Uterus (tissue), 4 donors: Measurements from ENCODE around the gene HDAC2. TPM values are rescaled to one million over a fixed set of nuclear protein-coding genes. Genes with fewer than 3 reads are reported as not detected.

Experiments used
- DNase-seq, 2 donors: peaks; one replicate each; pipeline ENCODE4 v3.0.0-alpha.2; 2019 to 2020
- H3K27ac ChIP-seq, 2 donors: fragments of 200-600 bp; sonication (generic); 1 replicate in 1 of 2; 2 replicates in 1 of 2; pipeline ENCODE4 v1.5.1; 2016 to 2018
- H3K27me3 ChIP-seq, 2 donors: fragments of 200-600 bp; sonication (generic); one replicate each; pipeline ENCODE4 v1.5.1; 2018 to 2019; ENCODE audit warnings: control low read depth in 1 of 2
- H3K36me3 ChIP-seq, 2 donors: fragments of 200-600 bp; sonication (generic); one replicate each; pipeline ENCODE4 v1.5.1; 2019; ENCODE audit warnings: control low read depth in 1 of 2
- H3K4me1 ChIP-seq, 2 donors: fragments of 200-600 bp; sonication (generic); one replicate each; pipeline ENCODE4 v1.5.1; 2018 to 2019; ENCODE audit warnings: control low read depth in 1 of 2
- H3K4me3 ChIP-seq, 2 donors: fragments of 200-600 bp; sonication (generic); 1 replicate in 1 of 2; 2 replicates in 1 of 2; pipeline ENCODE4 v1.5.1; 2018 to 2019; ENCODE audit warnings: mild to moderate bottlenecking in 1 of 2
- H3K9me3 ChIP-seq, 2 donors: fragments of 200-600 bp; sonication (generic); one replicate each; pipeline ENCODE4 v1.5.1; 2019; ENCODE audit warnings: control low read depth in 1 of 2
- POLR2A ChIP-seq, 2 donors: fragments of 450-650 bp; IDR thresholded peaks; one replicate each; pipeline ENCODE4 v1.6.1; 2016; ENCODE audit warnings: antibody characterized with exemption in 2 of 2, mild to moderate bottlenecking in 1 of 2, moderate library complexity in 1 of 2
- intact Hi-C: fragments of 100-400 bp; cut with DNase I; formaldehyde crosslinking; loops from one replicate; pipeline ENCODE4 v1.15.1; 2023; ENCODE audit warnings: low total_unique reads
- total RNA-seq, 4 donors: library from RNA; depleted of rRNA in 3 of 4; stranded (reverse); fragments of >200 nt in 3 of 4; gene quantifications; one replicate each; pipeline versions ENCODE4 v1.1.0 to v1.2.4, GENCODE V29; 2014 to 2023
- TF ChIP-seq, protein P1 (sequence below), 4 experiments: fragments of 200-600 bp in 2 of 4; fragments of 450-650 bp in 2 of 4; sonication (generic) in 2 of 4; IDR thresholded peaks; one replicate each; pipeline ENCODE4 v1.5.1; 2016 to 2019; ENCODE audit warnings: antibody characterized with exemption in 4 of 4, mild to moderate bottlenecking in 2 of 4, moderate library complexity in 1 of 4
- donor health status: DM: yes; HTN: yes; CAD: no.

The HDAC2 gene
- total RNA-seq, 4 donors from 2014 or later = 33.8 to 190 (median 113) TPM

DNA sequence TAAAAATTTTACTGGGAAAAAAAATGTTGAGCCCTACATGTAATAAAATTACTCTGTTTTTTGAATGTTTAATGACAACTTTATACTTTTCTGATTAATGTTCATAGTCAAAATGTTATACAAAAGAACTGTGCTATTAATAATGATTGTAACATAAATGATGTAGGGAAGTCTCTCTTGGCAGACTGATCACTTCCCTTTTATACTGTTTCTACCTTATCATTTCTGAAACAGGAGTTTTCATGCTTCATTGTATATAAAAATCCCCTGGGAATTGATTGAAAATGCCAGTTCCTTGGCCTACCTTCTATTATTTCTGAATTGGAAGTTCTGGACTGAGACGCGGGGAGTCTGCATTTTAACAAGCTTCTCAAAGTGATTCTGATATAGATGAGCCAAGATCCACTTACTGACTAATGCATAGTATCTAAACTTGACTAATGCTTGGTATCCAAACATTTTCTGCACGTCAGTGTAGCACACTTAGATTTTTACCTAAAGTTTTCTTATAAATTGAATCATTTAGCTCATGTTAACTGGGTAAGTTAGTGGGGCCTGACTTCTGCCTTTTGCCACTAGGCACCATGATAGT is 7.2 kb upstream of the HDAC2 start:
- H3K9me3 ChIP-seq = no peaks in the 10 kb centered on the region
- intact Hi-C loops = no loop called here
- no peak for TF ChIP-seq POLR2A (IDR thresholded peaks at IDR 0.05)
- TF ChIP-seq, protein P1, sequence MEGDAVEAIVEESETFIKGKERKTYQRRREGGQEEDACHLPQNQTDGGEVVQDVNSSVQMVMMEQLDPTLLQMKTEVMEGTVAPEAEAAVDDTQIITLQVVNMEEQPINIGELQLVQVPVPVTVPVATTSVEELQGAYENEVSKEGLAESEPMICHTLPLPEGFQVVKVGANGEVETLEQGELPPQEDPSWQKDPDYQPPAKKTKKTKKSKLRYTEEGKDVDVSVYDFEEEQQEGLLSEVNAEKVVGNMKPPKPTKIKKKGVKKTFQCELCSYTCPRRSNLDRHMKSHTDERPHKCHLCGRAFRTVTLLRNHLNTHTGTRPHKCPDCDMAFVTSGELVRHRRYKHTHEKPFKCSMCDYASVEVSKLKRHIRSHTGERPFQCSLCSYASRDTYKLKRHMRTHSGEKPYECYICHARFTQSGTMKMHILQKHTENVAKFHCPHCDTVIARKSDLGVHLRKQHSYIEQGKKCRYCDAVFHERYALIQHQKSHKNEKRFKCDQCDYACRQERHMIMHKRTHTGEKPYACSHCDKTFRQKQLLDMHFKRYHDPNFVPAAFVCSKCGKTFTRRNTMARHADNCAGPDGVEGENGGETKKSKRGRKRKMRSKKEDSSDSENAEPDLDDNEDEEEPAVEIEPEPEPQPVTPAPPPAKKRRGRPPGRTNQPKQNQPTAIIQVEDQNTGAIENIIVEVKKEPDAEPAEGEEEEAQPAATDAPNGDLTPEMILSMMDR (IDR thresholded peaks at IDR 0.05) = no peak

DNA sequence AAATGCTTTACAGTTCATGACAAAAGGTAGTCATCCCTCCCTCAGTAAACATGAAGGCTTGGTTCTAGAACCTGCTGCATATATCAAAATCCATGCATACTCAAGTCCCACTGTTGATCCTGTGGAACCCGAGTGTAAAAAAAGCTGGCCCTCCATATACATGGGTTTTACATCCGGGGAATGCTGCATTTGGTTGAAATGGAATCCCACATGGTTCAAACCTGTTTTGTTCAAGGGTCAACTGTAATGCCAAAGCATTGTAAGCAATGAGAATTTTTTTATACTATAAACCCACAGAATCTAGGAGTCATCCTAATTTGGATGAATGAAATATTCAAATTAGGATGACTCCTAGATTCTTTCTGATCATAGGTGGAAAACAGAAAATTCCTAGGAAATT is 5.9 kb upstream of the HDAC2 start:
- intact Hi-C loops = no loop called here
- no peak overlapping the region for H3K27ac ChIP-seq
- TF ChIP-seq POLR2A (IDR thresholded peaks at IDR 0.05) = no peak
- TF ChIP-seq, protein P1 (IDR thresholded peaks at IDR 0.05) = no peak

More for the DNA sequence above, 7.2 kb upstream of the HDAC2 start:
- no peak overlapping the region for H3K4me3 ChIP-seq
- no peak for DNase-seq
- H3K27ac ChIP-seq = no peak overlapping the region
- no peaks in the 10 kb centered on the region for H3K36me3 ChIP-seq
- H3K27me3 ChIP-seq = no peaks in the 10 kb centered on the region
- no peaks in the 10 kb centered on the region for H3K4me1 ChIP-seq

DNA sequence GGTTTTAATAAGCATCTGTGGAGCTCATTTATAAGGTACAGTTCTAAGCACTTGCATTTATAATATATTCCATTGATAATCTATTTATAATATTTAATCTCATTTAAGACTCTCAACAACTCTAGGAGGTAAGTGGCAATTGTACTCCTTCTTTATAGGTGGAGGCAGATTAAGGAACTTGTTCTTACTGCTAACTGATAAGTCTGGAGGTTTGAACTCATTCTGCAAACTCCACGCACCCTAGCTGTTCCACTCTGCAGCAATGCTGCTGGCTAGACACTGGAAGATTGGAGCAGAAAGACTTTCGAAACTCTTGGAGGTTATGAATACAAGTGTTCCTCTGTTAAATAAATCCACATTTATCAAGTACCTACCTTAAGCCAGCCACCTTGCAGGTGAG is 793 bp upstream of the HDAC2 start:
- H3K27ac ChIP-seq = peak overlapping the region; percentile 93 to 95
- TF ChIP-seq, protein P1 (IDR thresholded peaks at IDR 0.05) = no peak
- no peaks in the 10 kb centered on the region for H3K9me3 ChIP-seq
- DNase-seq = no peak
- H3K4me3 ChIP-seq = peak overlapping the region; percentile 77 to 87
- peaks cover 0 to 4% of the 10 kb centered on the region in 2 donors for H3K4me1 ChIP-seq
- H3K36me3 ChIP-seq = no peaks in the 10 kb centered on the region
- H3K27me3 ChIP-seq = no peaks in the 10 kb centered on the region
- intact Hi-C loops = no loop called here

More for the DNA sequence above, 5.9 kb upstream of the HDAC2 start:
- H3K9me3 ChIP-seq = no peaks in the 10 kb centered on the region
- H3K27me3 ChIP-seq = no peaks in the 10 kb centered on the region
- no peak overlapping the region for H3K4me3 ChIP-seq
- no peak for DNase-seq
- H3K4me1 ChIP-seq = no peaks in the 10 kb centered on the region
- no peaks in the 10 kb centered on the region for H3K36me3 ChIP-seq

DNA sequence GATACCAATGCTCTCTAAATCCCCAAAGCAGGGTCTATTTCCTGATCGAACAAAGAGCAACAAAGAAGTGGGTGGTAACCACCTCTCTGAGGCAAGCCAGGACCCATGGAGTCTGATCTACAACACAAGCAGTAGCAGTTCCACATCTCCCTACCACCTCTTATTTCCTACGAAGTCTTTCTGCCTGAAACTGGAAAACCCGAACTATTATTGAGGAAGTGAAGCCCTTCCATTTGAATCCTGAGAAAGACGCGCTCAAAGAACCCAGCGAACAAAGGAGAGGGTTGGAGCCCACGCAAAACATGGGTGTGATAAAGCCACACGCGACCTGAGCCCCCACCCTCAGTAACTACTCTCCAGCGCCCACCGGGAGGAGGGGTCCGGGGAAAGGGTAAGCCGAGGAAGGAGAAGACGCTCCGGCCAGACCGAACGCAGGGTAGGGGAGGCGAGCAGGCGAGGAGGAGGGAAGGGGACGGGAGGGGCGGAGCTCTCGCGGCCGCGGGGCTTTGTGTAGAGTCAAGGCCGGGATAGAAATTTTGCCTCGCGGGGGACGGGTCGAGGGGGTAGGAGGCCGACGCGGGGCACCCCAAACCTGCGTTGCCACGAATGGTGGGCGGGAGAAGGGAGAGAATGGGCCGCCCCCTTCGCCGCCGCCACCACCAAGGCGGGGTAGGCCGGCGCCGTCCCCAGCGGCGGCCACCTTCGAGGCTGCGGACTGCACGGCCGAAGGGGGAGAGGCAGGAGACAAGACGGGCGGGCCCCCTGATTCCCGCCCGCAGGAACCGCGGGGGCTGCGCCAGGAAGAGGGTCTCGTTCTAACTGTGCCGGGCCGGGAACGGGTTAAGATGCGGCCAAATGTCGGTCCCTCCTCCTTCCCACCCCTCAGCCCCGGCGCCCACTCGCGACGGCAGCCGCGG is 802 bp downstream of the HDAC2 start:
- peak; percentile 45 to 47 for DNase-seq
- TF ChIP-seq, protein P1 (IDR thresholded peaks at IDR 0.05) = no peak
- no peak for TF ChIP-seq POLR2A (IDR thresholded peaks at IDR 0.05)
- no peaks in the 10 kb centered on the region for H3K27me3 ChIP-seq
- intact Hi-C loops = no loop called here
- peak overlapping the region; percentile 77 to 87 for H3K4me3 ChIP-seq
- H3K27ac ChIP-seq = peak overlapping the region; percentile 93 to 95
- peaks cover 0 to 4% of the 10 kb centered on the region in 2 donors for H3K4me1 ChIP-seq
- H3K9me3 ChIP-seq = no peaks in the 10 kb centered on the region
- no peaks in the 10 kb centered on the region for H3K36me3 ChIP-seq

DNA sequence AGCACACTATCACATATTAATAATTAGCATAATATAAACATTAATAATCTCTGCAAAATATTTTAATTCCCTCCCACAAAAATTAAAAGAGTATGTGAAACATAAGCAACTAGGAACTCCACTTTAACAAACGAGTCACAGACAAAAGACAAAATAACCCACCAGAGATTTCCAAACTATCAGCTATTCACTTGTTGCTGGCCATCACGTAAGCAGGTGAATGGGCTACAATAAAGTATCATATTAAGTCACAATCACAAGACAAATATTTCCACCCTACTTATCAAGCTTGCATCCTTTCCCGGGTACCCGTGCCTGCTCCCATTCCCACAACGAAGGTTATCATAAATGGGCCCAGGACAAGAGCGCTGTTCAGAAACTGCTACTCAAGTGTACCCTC is 2.5 kb downstream of the HDAC2 start:
- no peaks in the 10 kb centered on the region for H3K27me3 ChIP-seq
- H3K9me3 ChIP-seq = no peaks in the 10 kb centered on the region
- TF ChIP-seq, protein P1 (IDR thresholded peaks at IDR 0.05) = no peak
- TF ChIP-seq POLR2A (IDR thresholded peaks at IDR 0.05) = no peak
- no peak overlapping the region for H3K27ac ChIP-seq
- no peak for DNase-seq
- peaks cover 0 to 4% of the 10 kb centered on the region in 2 donors for H3K4me1 ChIP-seq
- no peaks in the 10 kb centered on the region for H3K36me3 ChIP-seq
- H3K4me3 ChIP-seq = no peak overlapping the region
- intact Hi-C loops = no loop called here
